ENCODE data around the gene MARCHF3. TPM values are rescaled to one million over a fixed set of nuclear protein-coding genes. Genes with fewer than 3 reads are reported as not detected.
A peak's percentile ranks its signal among the peaks of the same experiment; 100 is the strongest.

The MARCHF3 gene
- total RNA-seq, 1 experiment from 2014 or later = 16.1 TPM

- no peak for TF ChIP-seq PRRX2 (CRISPR knock-in tag; IDR thresholded peaks at IDR 0.05)
- no peak for TF ChIP-seq HMGA2 (CRISPR knock-in tag; IDR thresholded peaks at IDR 0.05)
- no peak for TF ChIP-seq E2F5 (CRISPR knock-in tag; IDR thresholded peaks at IDR 0.05)
- no peak for TF ChIP-seq ZNF671 (CRISPR knock-in tag; IDR thresholded peaks at IDR 0.05)
- no peak for TF ChIP-seq ARID4B (CRISPR knock-in tag; IDR thresholded peaks at IDR 0.05; ENCODE audit: borderline replicate concordance)
- TF ChIP-seq ZNF263 (CRISPR knock-in tag; IDR thresholded peaks at IDR 0.05; ENCODE audit: low read depth) = no peak
- no peak for TF ChIP-seq CDX4 (CRISPR knock-in tag; IDR thresholded peaks at IDR 0.05; ENCODE audit: borderline replicate concordance)
- no peak for TF ChIP-seq SOX15 (CRISPR knock-in tag; IDR thresholded peaks at IDR 0.05)
- no peak for TF ChIP-seq HMGXB4 (CRISPR knock-in tag; IDR thresholded peaks at IDR 0.05)
- no peak for TF ChIP-seq OVOL2 (CRISPR knock-in tag; IDR thresholded peaks at IDR 0.05; ENCODE audit: borderline replicate concordance)
- no peak for TF ChIP-seq ZNF512 (CRISPR knock-in tag; IDR thresholded peaks at IDR 0.05; ENCODE audit: borderline replicate concordance)
Measured at GRCh38 chr5:126939887-126940286, 90.5 kb downstream of the MARCHF3 start (continued).

- H3K4me3 Mint-ChIP-seq = no peak overlapping the region
- no peaks in the 10 kb centered on the region for H3K27me3 Mint-ChIP-seq (ENCODE audit: low read depth)
- peak overlapping the region; percentile 79; the same call in 1 of the 2 replicates for H3K27ac Mint-ChIP-seq
- H3K36me3 Mint-ChIP-seq = no peaks in the 10 kb centered on the region
- no peak for ATAC-seq
- no peak for DNase-seq (ENCODE audit: low spot score)
- ChIA-PET POLR2A (interaction anchor here (1.5 kb wide), 1 partner anchor 12 kb away, joined by 3 read pairs; no protein-coding TSS in a partner anchor), CTCF (interaction anchor here (1.0 kb wide), 1 partner anchor 91 kb away, joined by 4 read pairs; no protein-coding TSS in a partner anchor)
- H3K9me3 Mint-ChIP-seq = no peaks in the 10 kb centered on the region
- H3K4me1 Mint-ChIP-seq = peaks cover 29% of the 10 kb centered on the region
- TF ChIP-seq ZMAT4 (CRISPR knock-in tag; IDR thresholded peaks at IDR 0.05) (no peak), CREM (CRISPR knock-in tag; IDR thresholded peaks at IDR 0.05) (no peak), ZNF532 (CRISPR knock-in tag; IDR thresholded peaks at IDR 0.05; ENCODE audit: borderline replicate concordance) (no peak), SMAD4 (CRISPR knock-in tag; IDR thresholded peaks at IDR 0.05) (no peak), TCF7 (CRISPR knock-in tag; IDR thresholded peaks at IDR 0.05; ENCODE audit: low read depth) (no peak), NR3C1 (CRISPR knock-in tag; conservative IDR thresholded peaks at IDR 0.05; ENCODE audit: low read depth) (no peak), CTCF (IDR thresholded peaks at IDR 0.05) (no peak), SOX15 (CRISPR knock-in tag; IDR thresholded peaks at IDR 0.05) (no peak)
Measured at GRCh38 chr5:126938466-126938865, 91.9 kb downstream of the MARCHF3 start.

Data from WTC11 (cell line).